IPS-20b (cell line): ENCODE measurements around the gene KRT12.

Experiments
- H3K27ac ChIP-seq: one replicate; pipeline ENCODE4 v1.5.1; 2013; ENCODE audit warnings: low read length
- H3K27me3 ChIP-seq: 2 replicates; pipeline ENCODE4 v1.6.1; 2013; ENCODE audit warnings: mild to moderate bottlenecking, low read length, inconsistent platforms; ENCODE audit not compliant: insufficient read depth
- H3K36me3 ChIP-seq: 2 replicates; pipeline ENCODE4 v1.6.1; 2013; ENCODE audit warnings: low read depth, mild to moderate bottlenecking, inconsistent platforms, low read length, moderate library complexity; ENCODE audit not compliant: insufficient read depth
- H3K4me1 ChIP-seq: 2 replicates; pipeline ENCODE4 v1.6.1; 2013; ENCODE audit warnings: mild to moderate bottlenecking, control low read depth, inconsistent platforms, low read length, moderate library complexity; ENCODE audit not compliant: insufficient read depth
- H3K4me3 ChIP-seq: 2 replicates; pipeline ENCODE4 v1.5.1; 2013; ENCODE audit warnings: mild to moderate bottlenecking, low read length, inconsistent platforms
- H3K9ac ChIP-seq: 2 replicates; pipeline ENCODE4 v1.6.1; 2013; ENCODE audit warnings: low read depth, mild to moderate bottlenecking, inconsistent platforms, low read length, moderate library complexity
- H3K9me3 ChIP-seq: 2 replicates; pipeline ENCODE4 v1.6.1; 2013; ENCODE audit warnings: mild to moderate bottlenecking, low read depth, low read length, inconsistent platforms; ENCODE audit not compliant: insufficient read depth

KRT12 gene

DNA sequence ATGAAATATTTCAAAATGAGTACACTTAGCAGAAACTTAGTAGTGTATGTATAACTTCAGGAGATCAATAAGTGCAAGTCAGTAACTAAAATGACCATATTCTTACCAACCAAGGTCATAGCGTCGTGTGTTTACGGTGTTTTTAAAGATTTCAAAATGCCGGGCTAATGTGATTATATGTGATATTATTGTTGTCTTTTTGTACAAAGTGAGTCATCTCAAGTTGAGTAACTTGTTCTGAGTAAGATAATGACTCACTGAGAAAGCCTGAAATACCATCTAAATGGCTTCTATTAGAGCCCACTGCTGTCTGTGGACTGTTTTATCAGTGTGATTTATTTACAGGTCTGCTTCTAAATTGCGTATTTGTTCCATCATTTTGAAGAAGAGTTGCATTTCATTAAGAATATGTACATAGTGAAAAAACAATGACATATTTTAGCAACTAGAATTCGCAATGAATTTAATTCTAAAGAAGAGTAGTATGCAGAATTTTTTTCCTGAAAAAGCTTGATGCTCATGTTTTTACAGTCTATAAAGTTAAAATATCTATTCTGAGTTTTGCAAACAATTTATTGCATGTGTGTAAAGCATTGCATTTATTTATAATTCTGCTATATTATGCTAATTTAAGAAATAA, 12.7 kb downstream of the KRT12 start:
- no peak overlapping the region for H3K9ac ChIP-seq
- H3K27ac ChIP-seq: no peak overlapping the region
- H3K4me3 ChIP-seq: no peak overlapping the region
- H3K4me1 ChIP-seq: peaks cover 18% of the 10 kb centered on the region; the same call in 1 of the 2 replicates
- no peaks in the 10 kb centered on the region for H3K36me3 ChIP-seq
- no peaks in the 10 kb centered on the region for H3K9me3 ChIP-seq
- H3K27me3 ChIP-seq: no peaks in the 10 kb centered on the region

GRCh38 chr17:40852364-40852763, 14.7 kb downstream of the KRT12 start:
- Histone ChIP-seq H3K36me3 (no peaks in the 10 kb centered on the region), H3K4me3 (no peak overlapping the region)

GRCh38 chr17:40850293-40850972, 16.6 kb downstream of the KRT12 start:
- Histone ChIP-seq H3K27me3 (peaks cover 6% of the 10 kb centered on the region), H3K4me1 (peaks cover 11% of the 10 kb centered on the region; the same call in 1 of the 2 replicates), H3K27ac (no peak overlapping the region), H3K9ac (no peak overlapping the region), H3K36me3 (no peaks in the 10 kb centered on the region), H3K4me3 (no peak overlapping the region), H3K9me3 (no peaks in the 10 kb centered on the region)

More at GRCh38 chr17:40852364-40852763, 14.7 kb downstream of the KRT12 start:
- H3K4me1 ChIP-seq: peaks cover 13% of the 10 kb centered on the region; the same call in 1 of the 2 replicates
- no peaks in the 10 kb centered on the region for H3K9me3 ChIP-seq
- no peaks in the 10 kb centered on the region for H3K27me3 ChIP-seq
- H3K27ac ChIP-seq: no peak overlapping the region
- no peak overlapping the region for H3K9ac ChIP-seq

DNA sequence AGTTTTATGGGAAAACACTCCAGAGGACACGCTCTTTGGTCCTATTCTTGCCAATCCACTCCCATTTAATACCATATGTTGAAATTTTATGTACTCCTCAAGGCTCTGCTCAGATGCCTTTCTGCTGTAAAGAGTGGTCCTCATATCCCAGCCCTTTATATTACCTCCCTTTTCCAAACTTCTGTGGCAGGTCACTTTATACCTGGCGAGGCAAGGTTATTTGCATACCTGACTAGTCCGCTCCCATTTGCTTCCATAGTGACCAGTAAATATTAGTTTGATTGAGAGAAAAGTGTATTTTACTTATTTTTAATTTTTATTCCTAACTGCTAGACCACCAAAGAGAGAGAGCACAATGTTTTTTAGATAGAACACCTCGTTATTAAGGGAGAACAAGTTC, 17.3 kb downstream of the KRT12 start:
- H3K36me3 ChIP-seq: no peaks in the 10 kb centered on the region
- H3K4me3 ChIP-seq: no peak overlapping the region
- no peaks in the 10 kb centered on the region for H3K9me3 ChIP-seq
- peaks cover 11% of the 10 kb centered on the region; the same call in 1 of the 2 replicates for H3K4me1 ChIP-seq
- H3K9ac ChIP-seq: no peak overlapping the region
- H3K27me3 ChIP-seq: peaks cover 13% of the 10 kb centered on the region
- H3K27ac ChIP-seq: no peak overlapping the region

DNA sequence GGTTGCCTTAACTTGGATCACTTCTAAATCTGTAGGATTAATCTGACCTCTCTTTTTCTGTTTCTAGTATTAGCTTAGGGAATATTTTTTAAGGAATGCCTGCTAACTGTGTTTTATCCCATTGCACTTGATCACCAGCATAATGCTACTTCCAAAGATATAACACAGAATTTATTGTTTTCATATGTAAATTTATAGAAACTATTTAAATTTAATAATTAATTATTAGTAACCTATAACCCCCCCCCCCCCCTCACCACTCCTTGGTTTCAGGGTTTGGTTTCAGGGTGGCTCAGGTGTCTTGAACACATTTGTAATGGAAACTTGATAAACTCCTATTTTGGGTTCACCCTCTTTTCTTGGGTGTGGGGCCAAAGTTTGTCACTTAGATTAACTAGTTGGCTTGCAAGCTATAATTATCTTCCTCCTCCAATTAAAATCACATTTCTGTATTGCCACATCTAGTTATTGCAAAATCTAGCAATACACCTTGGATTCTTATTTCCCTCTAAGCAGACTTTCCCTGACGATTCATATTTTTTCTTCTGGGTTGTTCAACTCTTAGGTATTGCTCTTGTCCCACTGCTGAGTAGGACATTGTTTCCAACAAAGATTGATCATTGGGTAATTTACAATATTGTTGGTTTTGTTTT, 18.3 kb downstream of the KRT12 start:
- no peak overlapping the region for H3K4me3 ChIP-seq
- no peaks in the 10 kb centered on the region for H3K9me3 ChIP-seq
- H3K36me3 ChIP-seq: no peaks in the 10 kb centered on the region
- no peak overlapping the region for H3K9ac ChIP-seq
- peaks cover 20% of the 10 kb centered on the region for H3K27me3 ChIP-seq
- H3K27ac ChIP-seq: no peak overlapping the region
- peaks cover 8% of the 10 kb centered on the region; the same call in 1 of the 2 replicates for H3K4me1 ChIP-seq

GRCh38 chr17:40846515-40847144, 20.4 kb downstream of the KRT12 start:
- Histone ChIP-seq H3K4me3 (no peak overlapping the region), H3K36me3 (no peaks in the 10 kb centered on the region), H3K4me1 (no peaks in the 10 kb centered on the region), H3K9me3 (no peaks in the 10 kb centered on the region), H3K27ac (no peak overlapping the region), H3K27me3 (peaks cover 34% of the 10 kb centered on the region), H3K9ac (no peak overlapping the region)

DNA sequence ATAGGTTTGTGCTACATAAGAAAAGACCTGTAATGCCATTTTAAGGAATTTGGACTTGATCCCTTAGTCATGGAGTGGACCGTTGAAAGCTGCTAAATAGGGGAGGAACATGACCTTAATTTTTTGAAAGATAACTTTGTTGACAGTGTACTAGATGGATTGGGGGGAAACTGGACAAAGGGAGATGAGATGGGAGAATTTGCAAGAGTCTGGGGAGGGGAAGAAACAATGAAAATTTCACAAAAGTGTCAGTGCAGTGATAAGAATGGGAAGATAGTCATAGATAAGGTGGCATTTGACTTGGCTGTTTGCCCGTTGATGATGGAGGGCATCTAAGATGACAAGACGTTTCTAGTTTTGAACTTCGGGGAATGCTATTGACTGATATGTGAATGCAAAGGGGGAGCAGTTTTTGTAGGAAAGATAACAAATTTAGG, 22.3 kb downstream of the KRT12 start:
- Histone ChIP-seq H3K4me3 (no peak overlapping the region), H3K27ac (no peak overlapping the region), H3K9ac (no peak overlapping the region), H3K27me3 (peaks cover 40% of the 10 kb centered on the region), H3K4me1 (no peaks in the 10 kb centered on the region), H3K9me3 (no peaks in the 10 kb centered on the region), H3K36me3 (no peaks in the 10 kb centered on the region)

- H3K9ac ChIP-seq: no peak overlapping the region
- no peak overlapping the region for H3K4me3 ChIP-seq
- no peak overlapping the region for H3K27ac ChIP-seq
- H3K9me3 ChIP-seq: no peaks in the 10 kb centered on the region
- H3K4me1 ChIP-seq: no peaks in the 10 kb centered on the region
- no peaks in the 10 kb centered on the region for H3K36me3 ChIP-seq
- H3K27me3 ChIP-seq: peaks cover 55% of the 10 kb centered on the region
These were observed 23.8 kb downstream of the KRT12 start for GRCh38 chr17:40843242-40843641.

DNA sequence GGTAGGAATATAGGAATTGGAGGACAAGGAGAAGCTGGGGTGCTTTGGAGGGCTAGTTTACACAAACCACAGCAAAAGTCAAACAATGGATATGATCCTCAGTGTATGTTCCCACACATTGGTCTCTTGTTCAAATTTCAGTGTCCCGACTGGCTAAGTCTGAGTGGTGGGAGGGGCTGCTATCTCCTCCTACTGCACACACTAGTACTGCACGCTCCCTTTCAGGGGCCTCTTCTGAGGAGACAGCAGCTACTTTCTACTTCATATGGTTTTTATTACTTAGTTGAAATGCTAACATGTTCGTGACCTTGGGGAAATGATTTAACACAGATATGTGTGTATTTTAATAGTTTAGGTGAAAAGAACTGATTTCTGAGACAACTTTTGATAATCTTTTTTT, 25.8 kb downstream of the KRT12 start:
- Histone ChIP-seq H3K27me3 (peaks cover 71% of the 10 kb centered on the region), H3K36me3 (no peaks in the 10 kb centered on the region), H3K9ac (no peak overlapping the region), H3K4me3 (no peak overlapping the region), H3K27ac (no peak overlapping the region), H3K9me3 (no peaks in the 10 kb centered on the region), H3K4me1 (no peaks in the 10 kb centered on the region)

- Histone ChIP-seq H3K9me3 (no peaks in the 10 kb centered on the region), H3K27me3 (peaks cover 68% of the 10 kb centered on the region), H3K4me1 (no peaks in the 10 kb centered on the region), H3K9ac (no peak overlapping the region), H3K4me3 (no peak overlapping the region), H3K27ac (no peak overlapping the region), H3K36me3 (peaks cover 5% of the 10 kb centered on the region; the same call in 1 of the 2 replicates)
These were observed 27.8 kb downstream of the KRT12 start for GRCh38 chr17:40839194-40839593.

DNA sequence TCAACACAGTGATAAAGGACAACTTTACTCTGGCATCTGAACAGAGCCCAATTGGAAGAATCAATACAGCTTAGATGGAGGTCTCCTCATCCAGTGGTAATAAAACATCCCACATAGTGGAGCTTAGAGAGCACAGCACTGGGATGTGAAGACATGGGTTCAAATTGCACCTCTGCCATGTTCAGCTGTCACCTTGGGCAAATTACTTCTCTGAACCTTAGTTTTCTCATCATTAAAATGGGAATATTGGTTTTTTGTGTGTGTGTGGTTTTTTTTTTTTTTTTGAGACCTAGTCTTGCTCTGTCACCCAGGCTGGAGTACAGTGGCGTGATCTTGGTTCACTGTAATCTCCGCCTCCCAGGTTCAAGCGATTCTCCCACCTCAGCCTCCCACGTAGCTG, 31.0 kb downstream of the KRT12 start:
- no peak overlapping the region for H3K27ac ChIP-seq
- H3K9me3 ChIP-seq: no peaks in the 10 kb centered on the region
- H3K4me3 ChIP-seq: no peak overlapping the region
- peaks cover 83% of the 10 kb centered on the region for H3K27me3 ChIP-seq
- no peak overlapping the region for H3K9ac ChIP-seq
- peaks cover 5% of the 10 kb centered on the region; the same call in 1 of the 2 replicates for H3K36me3 ChIP-seq
- H3K4me1 ChIP-seq: no peaks in the 10 kb centered on the region
